ENCODE data around the gene NFASC. TPM values are rescaled to one million over a fixed set of nuclear protein-coding genes. Genes with fewer than 3 reads are reported as not detected.

Gene NFASC
- total and polyA plus RNA-seq, 2 donors (not counting 3 experiments of a cell fraction or from before 2014, with no cell fraction given), result not detected

GRCh38 chr1:204883405-204883804 lies 12.7 kb downstream of the NFASC start:
- peaks cover 4 to 8% of the 10 kb centered on the region in 2 experiments for H3K27me3 ChIP-seq (ENCODE audit: control insufficient read depth in 2 of 2, insufficient read depth in 2 of 2, low read length in 2 of 2)
- dilution Hi-C loops (cut with MboI; ENCODE audit: extremely low pct_ligation_motif_present, low sequenced_read_pairs) (no loop called here), intact Hi-C loops (cut with micrococcal nuclease) (no loop called here)
- FAIRE-seq, result no peak
- no peaks in the 10 kb centered on the region for H3K4me1 ChIP-seq (ENCODE audit: control insufficient read depth, extremely low read depth, insufficient read depth, low read length)
- no peaks in the 10 kb centered on the region for H3K9me1 ChIP-seq (replicated peaks; ENCODE audit: control insufficient read depth, extremely low read depth, insufficient read depth, low read length)
- H2AFZ ChIP-seq (ENCODE audit: low read depth, low read length), result no peak overlapping the region
- TF ChIP-seq EZH2 (IDR thresholded peaks at IDR 0.05; ENCODE audit: borderline replicate concordance, low read depth, low read length, severe bottlenecking), result no peak
- BruUV-seq (replicated peaks), result no TSS peak
- ChIA-PET CTCF (no interaction called here), POLR2A (no interaction called here)
- no peaks in the 10 kb centered on the region for H4K20me1 ChIP-seq (replicated peaks; ENCODE audit: control insufficient read depth, extremely low read depth, insufficient read depth, low read length)
- H3K36me3 ChIP-seq (ENCODE audit: control insufficient read depth in 2 of 2, extremely low read depth in 1 of 2, insufficient read depth in 2 of 2, low read length in 2 of 2), result no peaks in the 10 kb centered on the region
- no peak for DNase-seq (ENCODE audit: low read depth, low spot score)
- H3K9ac ChIP-seq (replicated peaks; ENCODE audit: extremely low read depth, insufficient read depth, low read length), result no peak overlapping the region
- no peak overlapping the region for H3K27ac ChIP-seq (ENCODE audit: insufficient read depth, low read depth, low read length)
- H3K79me2 ChIP-seq (ENCODE audit: control insufficient read depth, insufficient read depth, low read length), result no peaks in the 10 kb centered on the region
- no peak overlapping the region for H3K4me3 ChIP-seq (replicated peaks in 1 of 3; ENCODE audit: insufficient read depth in 1 of 3, low read depth in 1 of 3, low read length in 3 of 3)
- H3K4me2 ChIP-seq (ENCODE audit: insufficient read depth, low read length), result no peak overlapping the region
- no peaks in the 10 kb centered on the region for H3K9me3 ChIP-seq (replicated peaks; ENCODE audit: control insufficient read depth, insufficient read depth, low read length)

GRCh38 chr1:204885288-204885711 lies 14.6 kb downstream of the NFASC start:
- Histone ChIP-seq H3K79me2 (ENCODE audit: control insufficient read depth, insufficient read depth, low read length) (no peaks in the 10 kb centered on the region), H3K4me2 (ENCODE audit: insufficient read depth, low read length) (no peak overlapping the region), H3K9me1 (replicated peaks; ENCODE audit: control insufficient read depth, extremely low read depth, insufficient read depth, low read length) (no peaks in the 10 kb centered on the region), H2AFZ (ENCODE audit: low read depth, low read length) (no peak overlapping the region), H4K20me1 (replicated peaks; ENCODE audit: control insufficient read depth, extremely low read depth, insufficient read depth, low read length) (no peaks in the 10 kb centered on the region), H3K9me3 (replicated peaks; ENCODE audit: control insufficient read depth, insufficient read depth, low read length) (no peaks in the 10 kb centered on the region), H3K36me3 (ENCODE audit: control insufficient read depth in 2 of 2, extremely low read depth in 1 of 2, insufficient read depth in 2 of 2, low read length in 2 of 2) (no peaks in the 10 kb centered on the region), H3K4me3 (replicated peaks in 1 of 3; ENCODE audit: insufficient read depth in 1 of 3, low read depth in 1 of 3, low read length in 3 of 3) (no peak overlapping the region), H3K27me3 (ENCODE audit: control insufficient read depth in 2 of 2, insufficient read depth in 2 of 2, low read length in 2 of 2) (peaks cover 9 to 14% of the 10 kb centered on the region in 2 experiments), H3K4me1 (ENCODE audit: control insufficient read depth, extremely low read depth, insufficient read depth, low read length) (no peaks in the 10 kb centered on the region), H3K9ac (replicated peaks; ENCODE audit: extremely low read depth, insufficient read depth, low read length) (no peak overlapping the region), H3K27ac (ENCODE audit: insufficient read depth, low read depth, low read length) (no peak overlapping the region)
- dilution Hi-C loops (cut with MboI; ENCODE audit: extremely low pct_ligation_motif_present, low sequenced_read_pairs), result no loop called here
- ChIA-PET CTCF (interaction anchor here (0.9 to 2.1 kb wide), 2 partner anchors 12 to 176 kb away, joined by 3 to 5 read pairs; no protein-coding TSS in a partner anchor), POLR2A (no interaction called here)
- no peak for DNase-seq (ENCODE audit: low read depth, low spot score)
- TF ChIP-seq POLR2AphosphoS5 (IDR thresholded peaks at IDR 0.05; ENCODE audit: insufficient read depth, low read depth, low read length) (no peak), MYC (IDR thresholded peaks at IDR 0.05; ENCODE audit: low read depth, low read length) (no peak), EZH2 (IDR thresholded peaks at IDR 0.05; ENCODE audit: borderline replicate concordance, low read depth, low read length, severe bottlenecking) (no peak), JUN (IDR thresholded peaks at IDR 0.05; ENCODE audit: borderline replicate concordance, insufficient read depth, insufficient read length, low read depth) (no peak), MAX (IDR thresholded peaks at IDR 0.05; ENCODE audit: insufficient read depth, insufficient read length) (no peak), GATA2 (IDR thresholded peaks at IDR 0.05; ENCODE audit: insufficient read depth, insufficient read length, low read depth, low read length) (no peak), CTCF (IDR thresholded peaks at IDR 0.05; ENCODE audit: extremely low read depth in 1 of 2, insufficient read depth in 1 of 2, low read depth in 1 of 2, low read length in 2 of 2) (no peak), POLR2A (IDR thresholded peaks at IDR 0.05; ENCODE audit: low read depth, low read length) (no peak), FOS (IDR thresholded peaks at IDR 0.05; ENCODE audit: borderline replicate concordance, insufficient read depth, low read length) (no peak)
- no TSS peak for BruUV-seq (replicated peaks)
- intact Hi-C loops (cut with micrococcal nuclease), result no loop called here
- no peak for FAIRE-seq
